ENCODE results near the gene PLOD2.

GRCh38 chr3:146125951-146126350 lies 35.0 kb downstream of the PLOD2 start:
- TF ChIP-seq, protein P1, sequence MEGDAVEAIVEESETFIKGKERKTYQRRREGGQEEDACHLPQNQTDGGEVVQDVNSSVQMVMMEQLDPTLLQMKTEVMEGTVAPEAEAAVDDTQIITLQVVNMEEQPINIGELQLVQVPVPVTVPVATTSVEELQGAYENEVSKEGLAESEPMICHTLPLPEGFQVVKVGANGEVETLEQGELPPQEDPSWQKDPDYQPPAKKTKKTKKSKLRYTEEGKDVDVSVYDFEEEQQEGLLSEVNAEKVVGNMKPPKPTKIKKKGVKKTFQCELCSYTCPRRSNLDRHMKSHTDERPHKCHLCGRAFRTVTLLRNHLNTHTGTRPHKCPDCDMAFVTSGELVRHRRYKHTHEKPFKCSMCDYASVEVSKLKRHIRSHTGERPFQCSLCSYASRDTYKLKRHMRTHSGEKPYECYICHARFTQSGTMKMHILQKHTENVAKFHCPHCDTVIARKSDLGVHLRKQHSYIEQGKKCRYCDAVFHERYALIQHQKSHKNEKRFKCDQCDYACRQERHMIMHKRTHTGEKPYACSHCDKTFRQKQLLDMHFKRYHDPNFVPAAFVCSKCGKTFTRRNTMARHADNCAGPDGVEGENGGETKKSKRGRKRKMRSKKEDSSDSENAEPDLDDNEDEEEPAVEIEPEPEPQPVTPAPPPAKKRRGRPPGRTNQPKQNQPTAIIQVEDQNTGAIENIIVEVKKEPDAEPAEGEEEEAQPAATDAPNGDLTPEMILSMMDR (IDR thresholded peaks at IDR 0.05; ENCODE audit: low read depth, low read length, poor library complexity, severe bottlenecking) = no peak
- TF ChIP-seq EZH2phosphoT487 (IDR thresholded peaks at IDR 0.05; ENCODE audit: borderline replicate concordance, low read length) = no peak

Data from DOHH2 (cell line).